Head of caudate nucleus (tissue), 42 donors: Measurements from ENCODE around the gene ARL11.
"Not testable (repeated sequence)": the region's sequence is repeated elsewhere in the genome, so short reads cannot be mapped to it uniquely, and the experiment has no call there.

Source experiments
- DNase-seq, 42 donors: peaks; one replicate each; pipeline versions ENCODE4 v3.0.0 to v3.0.0-alpha.2; 2020 to 2021; ENCODE audit warnings: mixed read lengths in 7 of 42
- intact Hi-C: fragments of 100-400 bp; cut with DNase I; formaldehyde crosslinking; loops from one replicate; pipeline ENCODE4 v1.15.0; 2022

The ARL11 gene

DNA sequence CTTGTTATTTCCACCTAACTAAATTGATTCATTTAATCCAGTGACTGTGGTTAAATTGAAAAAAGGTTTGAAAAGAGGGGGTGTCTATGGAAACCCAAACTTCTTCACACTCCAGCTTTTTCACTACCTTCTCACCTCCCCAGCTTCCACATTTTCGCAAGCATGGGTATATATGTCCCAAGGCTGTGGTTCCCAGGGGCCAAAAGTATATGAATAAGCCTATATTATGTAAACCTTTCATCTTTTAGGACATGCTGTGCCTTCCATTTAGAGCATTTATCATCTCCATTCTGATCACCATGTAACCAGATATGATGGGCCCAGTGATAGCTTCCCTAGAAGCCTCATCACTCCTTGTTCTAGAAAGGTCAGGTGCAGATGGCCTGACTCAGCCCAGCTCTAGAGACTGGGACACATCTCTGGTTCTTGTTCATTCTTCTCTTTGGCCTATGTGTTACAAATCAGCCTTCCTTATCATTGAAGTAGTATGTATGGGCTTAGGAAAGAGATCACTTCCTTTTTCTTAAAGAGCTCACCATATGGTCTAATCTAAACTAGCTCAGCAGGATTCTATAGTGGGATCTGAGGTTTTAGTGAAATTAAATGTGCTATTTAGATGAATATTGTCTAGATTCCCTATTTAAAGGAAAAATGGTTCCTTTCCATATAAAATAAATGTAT lies 19.5 kb upstream of the ARL11 start:
- intact Hi-C loops = loop anchor here (5.0 to 10.0 kb wide), 2 partner anchors 114 to 306 kb away; partner anchors contain the start of gene PHF11
- no peak for DNase-seq

DNA sequence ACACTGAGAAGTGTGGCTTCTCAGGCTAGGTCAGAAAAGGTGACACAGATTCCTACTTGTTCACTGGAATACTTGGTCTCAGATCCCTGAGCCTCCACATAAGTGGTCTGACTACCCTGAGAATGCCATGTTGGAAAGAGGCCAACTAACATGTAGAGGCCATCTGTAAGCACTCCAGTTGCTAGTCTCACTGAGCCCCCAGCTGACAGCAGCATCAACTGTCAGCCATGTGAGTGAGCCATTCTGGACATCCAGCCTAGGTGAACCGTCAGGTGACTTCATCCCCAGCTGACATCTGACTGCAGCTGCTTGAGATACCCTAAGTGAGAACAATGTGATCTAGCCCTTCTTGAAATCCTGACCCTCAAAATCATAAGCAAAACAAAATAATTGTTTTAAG lies 18.1 kb upstream of the ARL11 start:
- intact Hi-C loops = no loop called here
- DNase-seq = no peak

DNA sequence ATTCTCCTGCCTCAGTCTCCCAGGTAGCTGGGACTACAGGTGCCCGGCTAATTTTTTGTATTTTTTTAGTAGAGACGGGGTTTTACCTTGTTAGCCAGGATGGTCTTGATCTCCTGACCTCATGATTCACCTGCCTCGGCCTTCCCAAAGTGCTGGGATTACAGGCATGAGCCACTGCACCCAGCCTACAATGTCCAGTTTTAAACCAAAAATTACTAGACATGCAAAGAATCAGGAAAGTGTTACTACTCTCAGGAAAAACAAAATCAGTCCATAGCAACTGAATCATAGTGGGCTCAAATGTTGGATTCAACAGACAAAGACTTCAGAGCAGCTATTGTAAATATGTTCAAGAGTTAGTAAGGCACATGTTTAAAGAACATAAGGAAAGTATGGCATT lies 16.3 kb upstream of the ARL11 start:
- intact Hi-C loops, DNase-seq: not testable (repeated sequence)

DNA sequence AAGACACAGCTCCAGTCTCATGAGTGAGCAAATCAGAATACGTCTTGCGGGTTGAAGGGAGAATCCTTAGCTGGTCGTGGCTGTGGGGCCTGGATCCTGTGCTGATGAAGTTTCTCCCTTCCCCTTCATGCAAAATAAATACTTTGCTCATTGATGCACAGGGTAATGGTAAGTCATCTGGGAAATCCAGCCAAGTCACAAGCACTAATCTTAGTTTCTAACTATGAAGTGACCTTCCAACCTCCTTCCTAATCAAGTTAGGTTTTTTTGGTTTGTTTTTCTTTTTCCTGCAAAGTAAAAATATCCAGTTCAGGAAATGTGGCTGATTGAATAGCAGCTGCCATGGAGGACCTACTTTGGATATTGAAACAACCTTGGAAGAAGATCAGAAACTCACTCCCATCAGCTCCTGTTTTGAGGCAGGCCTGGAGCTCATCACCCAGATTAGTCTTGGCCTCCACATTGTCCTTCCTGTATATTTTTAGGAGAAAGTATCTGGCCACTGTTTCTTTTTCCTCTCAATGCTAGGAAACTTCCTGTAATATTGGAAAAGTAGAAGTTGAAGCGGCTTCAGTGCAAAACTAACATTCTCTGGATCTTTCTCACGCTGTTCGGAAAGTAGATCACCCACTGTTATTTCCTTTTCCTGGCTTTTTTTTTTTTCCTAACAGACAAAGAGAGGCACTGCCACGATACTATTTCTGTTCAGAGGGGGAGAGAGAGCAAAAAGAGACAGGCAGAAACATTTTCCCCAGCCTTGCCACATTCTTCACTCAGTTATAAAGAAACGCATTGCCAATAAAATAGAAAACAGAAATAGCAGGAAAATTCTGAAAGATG lies 12.3 kb upstream of the ARL11 start:
- DNase-seq = peak in 1 of 42 donors; percentile 11
- intact Hi-C loops = no loop called here

DNA sequence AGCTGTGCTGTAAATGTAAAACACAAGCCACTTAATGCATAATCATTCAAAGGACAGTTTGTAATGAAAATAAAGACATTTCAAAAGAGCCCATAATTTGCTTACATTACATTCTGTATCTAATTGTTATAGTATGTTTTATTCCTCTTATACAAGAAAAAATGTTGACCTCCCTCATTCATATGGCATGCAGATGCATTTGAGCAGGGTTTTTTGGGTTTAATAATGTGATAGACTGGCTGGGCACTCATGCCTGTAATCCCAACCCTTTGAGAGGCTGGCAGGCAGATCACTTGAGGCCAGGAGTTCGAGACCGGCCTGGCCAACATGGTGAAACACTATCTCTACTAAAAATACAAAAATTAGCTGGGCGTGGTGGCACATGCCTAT lies 11.6 kb upstream of the ARL11 start:
- intact Hi-C loops = no loop called here
- DNase-seq = no peak

DNA sequence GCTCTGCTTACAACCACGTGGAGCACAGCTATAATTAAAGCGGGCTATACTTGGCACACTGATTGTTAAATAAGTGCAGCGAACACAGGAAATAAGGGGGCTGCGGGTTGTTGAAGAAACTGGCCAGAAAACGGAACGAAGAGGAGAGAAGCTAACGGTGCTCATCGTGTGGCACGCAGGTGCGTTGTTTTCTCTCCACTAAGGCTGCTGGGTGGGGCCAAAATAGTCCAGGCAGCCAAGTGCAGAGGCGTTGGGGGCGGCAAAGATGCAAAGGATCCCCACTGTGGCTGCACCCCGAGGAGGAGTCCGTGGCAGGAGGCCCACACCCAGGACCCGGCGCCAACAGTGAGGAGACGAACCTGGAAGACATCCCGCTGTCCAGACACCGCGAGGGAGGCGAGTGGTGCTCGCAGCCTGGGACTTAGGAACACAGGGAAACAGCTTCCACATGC lies 8.1 kb upstream of the ARL11 start:
- intact Hi-C loops = no loop called here
- DNase-seq = no peak

DNA sequence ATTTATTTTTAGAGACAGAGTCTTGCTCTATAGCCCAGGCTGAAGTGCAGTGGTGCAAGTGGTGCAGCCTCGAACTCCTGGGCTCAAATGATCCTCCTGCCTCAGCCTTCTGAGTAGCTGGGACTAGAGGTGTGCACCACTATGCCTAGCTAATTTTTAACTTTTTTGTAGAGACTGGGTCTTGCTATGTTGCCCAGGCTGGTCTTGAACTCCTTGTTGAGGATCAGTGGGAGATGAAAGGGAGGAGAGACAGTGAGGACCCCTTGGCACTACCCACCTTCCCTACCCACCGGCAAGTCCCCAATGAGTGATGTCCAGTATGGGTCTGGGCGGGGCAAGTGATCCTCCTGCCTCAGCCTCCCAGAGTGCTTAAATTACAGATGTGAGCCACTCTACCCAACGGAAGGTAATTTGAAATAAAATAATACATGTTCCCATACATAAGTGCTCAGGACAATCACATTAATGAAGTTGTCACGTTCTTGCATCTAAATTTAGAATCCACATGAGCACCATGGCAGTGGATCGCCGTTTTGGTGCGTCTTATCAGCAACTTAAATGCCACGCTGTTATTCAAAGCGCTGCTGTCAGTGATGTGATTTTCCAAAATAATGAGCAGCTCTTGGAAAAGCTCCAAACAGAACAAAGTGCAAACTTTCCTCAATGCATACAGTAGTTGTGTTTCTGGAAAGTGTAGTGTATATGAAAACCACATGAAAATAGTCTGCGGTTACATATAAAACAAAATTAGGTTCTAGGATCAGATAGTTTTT lies 5.9 kb upstream of the ARL11 start:
- no peak for DNase-seq
- intact Hi-C loops = no loop called here

DNA sequence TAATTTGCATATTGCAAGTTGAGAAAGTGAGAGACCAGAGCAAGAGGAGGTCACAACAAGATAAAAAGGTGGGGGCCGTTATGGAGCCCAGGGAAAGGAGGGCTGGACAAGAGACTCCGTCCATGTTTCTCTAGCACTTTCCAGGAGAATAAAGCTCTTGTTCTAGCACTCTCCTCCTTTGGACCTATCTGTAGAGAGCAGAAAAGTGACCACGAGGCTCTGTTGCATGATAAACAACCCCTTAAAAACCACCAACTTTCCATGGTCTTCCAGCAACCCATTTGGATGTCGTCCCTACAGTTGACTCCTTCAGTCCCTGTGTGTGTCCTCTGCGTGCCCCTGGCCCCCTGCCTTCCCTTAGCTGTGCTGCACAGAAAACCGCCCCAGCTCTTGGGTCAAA lies 4.1 kb upstream of the ARL11 start:
- intact Hi-C loops = no loop called here
- no peak for DNase-seq

DNA sequence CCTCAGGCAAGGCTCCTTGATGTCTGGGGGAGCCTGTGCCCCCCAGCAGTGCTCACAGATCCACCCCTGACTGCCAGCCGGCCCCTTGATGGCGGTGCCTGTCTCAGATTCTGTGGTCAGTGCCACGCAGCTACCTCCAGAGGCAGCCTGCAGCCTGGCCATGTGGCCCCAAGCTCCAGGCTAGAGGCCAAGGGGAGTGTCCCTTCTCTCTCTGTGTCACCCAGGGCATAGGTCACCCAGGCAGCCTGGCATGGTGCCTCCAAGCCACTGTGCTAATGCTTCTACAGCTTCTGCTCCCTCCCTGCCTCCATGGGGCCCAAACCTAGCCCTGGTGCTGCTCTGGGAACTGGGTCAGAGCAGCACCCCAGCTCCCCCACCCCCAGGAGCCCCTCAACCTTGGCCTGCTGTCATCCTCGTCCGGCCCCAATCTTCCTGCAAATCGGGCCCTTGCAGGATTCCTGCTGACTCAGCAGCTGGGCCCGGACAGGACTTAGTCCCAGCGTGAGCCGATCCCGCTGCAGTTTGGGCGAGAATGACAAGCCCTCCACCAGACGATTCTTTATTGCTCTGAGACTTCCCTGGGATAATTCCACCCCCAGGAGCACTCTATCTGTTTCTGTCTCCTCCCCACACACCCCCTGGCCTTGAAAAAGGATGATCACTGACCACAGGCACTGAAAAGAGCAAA lies 2.8 kb upstream of the ARL11 start:
- intact Hi-C loops = no loop called here
- peak in 15 of 42 donors; percentile 13 to 68 (median 26) for DNase-seq

DNA sequence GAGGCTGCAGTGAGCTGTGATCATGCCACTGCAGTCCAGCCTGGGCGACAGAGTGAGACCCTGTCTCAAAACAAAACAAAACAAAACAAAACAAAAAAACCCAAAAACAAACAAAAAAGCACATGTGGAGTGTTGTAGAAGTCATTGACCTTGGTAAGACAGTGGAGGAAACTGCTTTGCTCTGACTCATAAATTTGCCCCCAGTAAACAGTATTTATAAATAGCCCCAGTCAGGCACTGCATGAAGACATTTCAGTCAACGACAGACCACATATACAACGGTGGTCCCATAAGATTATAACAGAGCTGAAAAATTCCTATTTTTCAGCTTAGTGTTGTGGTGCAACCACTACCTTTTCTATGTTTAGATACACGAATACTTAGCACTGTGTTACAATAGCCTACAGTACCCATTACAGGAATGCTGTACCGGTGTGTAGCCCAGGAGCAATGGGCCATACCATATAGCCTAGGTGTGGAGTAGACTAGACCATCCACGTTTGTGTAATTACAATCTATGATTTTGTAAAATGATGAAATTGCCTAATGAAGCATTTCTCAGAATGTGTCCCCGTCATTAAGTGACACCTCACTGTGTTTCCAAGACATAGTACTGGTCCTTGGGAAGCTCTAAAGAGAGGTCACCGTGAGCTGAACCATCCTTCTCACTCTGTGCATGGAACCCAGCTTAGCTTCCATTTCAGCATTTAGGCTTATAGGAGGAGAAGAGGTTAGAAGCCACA lies 1.1 kb downstream of the ARL11 start:
- DNase-seq = no peak
- intact Hi-C loops = no loop called here

DNA sequence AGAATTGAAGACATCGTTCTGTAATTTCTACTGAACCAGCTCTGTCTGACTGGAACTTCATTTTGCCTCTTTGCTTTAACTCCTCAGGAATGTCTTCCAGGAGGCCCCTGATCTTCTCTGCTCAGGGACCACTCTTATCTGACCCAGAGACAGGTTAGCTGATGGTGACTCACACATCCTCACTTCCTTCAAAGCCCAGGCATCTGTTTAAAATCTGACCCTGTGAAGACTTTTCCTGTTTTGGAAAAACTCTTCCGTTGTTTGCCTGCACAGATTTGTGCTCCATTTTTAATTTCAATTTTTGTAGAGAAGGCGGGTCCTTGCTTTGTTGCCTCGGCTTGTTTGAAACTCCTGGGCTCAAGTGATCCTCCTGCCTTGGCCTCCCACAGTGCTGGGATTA lies 1.6 kb downstream of the ARL11 start:
- no peak for DNase-seq
- intact Hi-C loops = no loop called here

DNA sequence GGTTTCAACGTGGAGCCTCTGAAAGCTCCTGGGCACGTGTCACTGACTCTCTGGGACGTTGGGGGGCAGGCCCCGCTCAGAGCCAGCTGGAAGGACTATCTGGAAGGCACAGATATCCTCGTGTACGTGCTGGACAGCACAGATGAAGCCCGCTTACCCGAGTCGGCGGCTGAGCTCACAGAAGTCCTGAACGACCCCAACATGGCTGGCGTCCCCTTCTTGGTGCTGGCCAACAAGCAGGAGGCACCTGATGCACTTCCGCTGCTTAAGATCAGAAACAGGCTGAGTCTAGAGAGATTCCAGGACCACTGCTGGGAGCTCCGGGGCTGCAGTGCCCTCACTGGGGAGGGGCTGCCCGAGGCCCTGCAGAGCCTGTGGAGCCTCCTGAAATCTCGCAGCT lies 2.3 kb downstream of the ARL11 start:
- intact Hi-C loops = no loop called here

DNA sequence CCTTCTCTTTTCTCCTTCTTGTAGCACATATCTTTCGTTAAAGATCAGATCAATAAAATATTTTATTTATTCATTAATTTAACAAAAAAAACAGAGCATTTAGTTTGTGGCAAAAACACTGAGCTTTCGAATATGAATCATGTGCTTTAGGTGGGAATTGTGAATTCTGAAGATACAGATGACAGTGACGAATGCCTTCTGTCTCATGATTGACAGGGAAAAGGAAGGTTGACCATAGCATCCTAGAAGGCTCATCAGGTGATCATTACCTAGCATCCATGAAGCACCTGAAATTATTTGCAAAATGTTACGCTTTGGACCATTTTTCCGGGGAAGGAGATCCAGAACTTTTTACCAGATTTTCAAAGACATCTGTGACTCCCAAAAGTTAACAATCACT lies 3.8 kb downstream of the ARL11 start:
- intact Hi-C loops = no loop called here
- DNase-seq = no peak

More for the DNA sequence above, 2.3 kb downstream of the ARL11 start:
- no peak for DNase-seq

DNA sequence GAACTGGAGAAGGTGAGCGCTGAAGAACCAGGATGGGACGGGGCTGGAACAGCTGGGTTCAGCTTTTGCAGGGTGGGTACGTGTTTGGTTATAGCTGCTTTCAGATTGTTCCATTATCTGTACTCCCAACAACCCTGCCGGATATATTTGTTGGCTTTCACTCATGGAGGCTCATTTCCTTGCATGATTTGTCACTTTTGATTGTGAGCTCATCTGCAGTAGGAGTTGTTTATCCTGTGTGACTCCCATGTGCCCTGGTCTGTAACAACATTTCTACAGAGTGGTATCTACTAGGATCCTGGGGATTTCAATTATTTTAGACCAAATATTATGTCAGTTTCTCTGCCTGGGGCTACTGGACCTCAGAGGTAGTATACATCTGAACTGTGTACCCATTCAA lies 5.4 kb downstream of the ARL11 start:
- no peak for DNase-seq
- intact Hi-C loops = no loop called here

DNA sequence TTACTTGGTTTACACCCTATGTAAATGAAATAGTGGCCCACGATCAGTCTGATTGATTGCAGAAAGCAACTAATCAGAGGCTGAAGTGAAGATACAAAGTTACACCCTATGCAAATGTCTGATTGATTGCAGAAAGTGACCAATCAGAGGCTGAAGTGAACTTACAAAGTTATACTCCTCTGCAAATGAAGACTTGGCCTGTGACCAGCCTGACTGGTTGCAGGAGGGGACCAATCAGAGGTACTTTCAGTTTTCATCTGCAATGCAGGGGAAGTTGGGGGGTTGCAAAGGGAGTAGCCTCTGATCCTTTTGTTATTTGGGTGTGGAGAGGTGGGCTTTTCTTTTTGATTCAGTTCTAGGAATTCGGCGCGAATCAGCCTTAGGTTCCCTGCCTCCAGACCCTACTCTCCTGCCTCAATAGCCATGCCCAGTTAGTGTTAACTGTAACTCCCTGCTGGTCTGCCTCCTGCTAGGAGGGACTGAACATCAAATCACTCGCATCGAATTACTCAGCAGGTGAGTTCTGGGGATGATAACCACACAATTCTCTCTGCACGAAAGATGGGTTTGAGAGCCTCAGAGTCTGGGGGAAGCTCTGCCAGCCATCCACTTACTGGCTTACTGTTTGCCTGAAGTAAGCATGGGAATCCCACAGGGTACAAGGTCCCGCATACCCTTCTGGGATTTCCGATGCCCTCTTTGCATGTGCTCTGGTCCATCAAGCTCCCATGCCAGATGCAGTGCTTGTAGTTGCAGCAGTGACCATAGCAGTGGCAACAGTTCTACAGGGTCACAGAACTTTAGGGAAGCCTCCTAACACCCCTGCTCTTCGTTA lies 7.5 kb downstream of the ARL11 start:
- DNase-seq = peak in 7 of 42 donors; percentile 7 to 50 (median 19)
- intact Hi-C loops = no loop called here

DNA sequence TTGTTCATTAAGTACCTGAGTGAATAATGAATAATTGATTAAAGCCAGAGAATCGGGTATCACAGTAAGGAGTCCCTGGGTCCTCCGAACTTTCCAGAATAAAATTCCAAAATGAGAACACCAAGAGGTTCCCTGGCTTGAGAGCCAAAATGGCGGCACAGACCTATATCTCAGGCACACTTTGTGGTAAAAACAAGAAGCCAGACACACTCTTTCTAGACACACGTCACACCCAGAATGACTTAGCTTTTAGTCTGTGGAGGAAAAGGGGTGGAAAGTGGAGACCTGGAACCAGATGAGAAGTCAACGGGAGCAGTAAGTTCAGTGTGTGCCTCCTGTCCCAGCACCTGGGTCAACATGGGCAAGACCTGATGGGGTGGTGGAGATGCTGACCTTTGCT lies 8.4 kb downstream of the ARL11 start:
- intact Hi-C loops = no loop called here
- DNase-seq = no peak

DNA sequence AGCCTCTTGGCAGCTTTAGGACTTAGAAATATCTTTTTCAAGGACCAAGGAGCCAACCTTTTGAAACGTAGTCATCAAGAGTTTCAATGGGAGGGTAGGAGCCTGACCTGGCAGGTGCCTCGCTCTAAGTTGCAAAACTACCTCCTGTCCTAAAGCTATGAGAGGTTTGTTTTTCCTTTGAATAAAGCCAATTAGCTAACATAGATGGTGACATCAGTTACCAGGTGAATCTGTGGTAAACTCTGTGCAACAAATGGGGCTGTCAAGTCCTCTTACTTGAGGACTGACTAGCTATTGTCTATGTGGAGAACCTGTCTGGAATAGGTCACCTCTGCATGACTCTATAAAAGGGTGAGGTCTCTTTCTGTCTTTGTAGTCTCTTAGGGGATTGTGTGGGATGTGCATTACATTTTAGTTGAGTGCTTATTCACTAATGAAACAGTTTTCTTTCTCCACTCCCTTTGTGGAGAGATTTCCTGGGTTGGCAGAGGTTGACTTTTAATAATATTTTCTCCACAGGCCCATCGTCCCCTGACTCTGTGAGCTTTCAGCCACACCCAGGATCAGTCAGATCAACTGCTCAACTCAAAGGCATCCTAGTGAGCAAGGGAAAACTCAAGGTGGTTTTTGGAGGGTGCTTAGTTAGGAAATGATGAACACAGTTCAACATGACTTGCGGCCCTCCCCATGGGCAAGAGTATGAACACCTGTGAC lies 9.9 kb downstream of the ARL11 start:
- DNase-seq = no peak
- intact Hi-C loops = no loop called here
